SK-N-SH treated with all-trans-retinoic acid at 6 μM for 48 hours (cell line): ENCODE measurements around the gene TAF6L.

Source experiments
- ATAC-seq: fragments of 200-7000 bp; cut with Tn5 transposase; 3 replicates; pipeline ENCODE4 v1.9.1; 2020; ENCODE audit warnings: mild to moderate bottlenecking, moderate library complexity
- CREB5 ChIP-seq: fragments of 250-450 bp; sonication (Bioruptor Pico); IDR thresholded peaks from 2 replicates; pipeline ENCODE4 v1.5.1; 2020; ENCODE audit warnings: low read depth, mild to moderate bottlenecking, moderate library complexity
- GLIS3 ChIP-seq: fragments of 250-450 bp; sonication (Bioruptor Pico); IDR thresholded peaks from 2 replicates; pipeline ENCODE4 v1.5.0; 2020; ENCODE audit warnings: mild to moderate bottlenecking, moderate library complexity
- ZFP3 ChIP-seq: fragments of 250-450 bp; sonication (Bioruptor Pico); IDR thresholded peaks from 2 replicates; pipeline ENCODE4 v1.5.0; 2020; ENCODE audit warnings: mild to moderate bottlenecking, moderate library complexity
- ZNF70 ChIP-seq: fragments of 450-650 bp; formaldehyde crosslinking; IDR thresholded peaks from 2 replicates; pipeline ENCODE4 v1.5.0; 2020; ENCODE audit warnings: mild to moderate bottlenecking, moderate library complexity

TAF6L gene

GRCh38 chr11:62835336-62835735 is 64.1 kb downstream of the TAF6L start:
- TF ChIP-seq ZFP3 (CRISPR knock-in tag), result no peak
- TF ChIP-seq CREB5 (CRISPR knock-in tag), result no peak
- no peak for TF ChIP-seq ZNF70 (CRISPR knock-in tag)
- TF ChIP-seq GLIS3 (CRISPR knock-in tag), result no peak
- ATAC-seq, result no peak
